Activated CD4-positive, alpha-beta T cell treated with anti-CD3 and anti-CD28 coated beads, Interleukin-2, amount 50 U/mL, for 16 hours (primary cell): ENCODE results near the gene PRR7.
"Not testable (repeated sequence)": the region's sequence is repeated elsewhere in the genome, so short reads cannot be mapped to it uniquely, and the experiment has no call there.

Source experiments
- DNase-seq: peaks from one replicate; pipeline ENCODE4 v3.0.0-alpha.2; 2020

PRR7 gene, protein sequence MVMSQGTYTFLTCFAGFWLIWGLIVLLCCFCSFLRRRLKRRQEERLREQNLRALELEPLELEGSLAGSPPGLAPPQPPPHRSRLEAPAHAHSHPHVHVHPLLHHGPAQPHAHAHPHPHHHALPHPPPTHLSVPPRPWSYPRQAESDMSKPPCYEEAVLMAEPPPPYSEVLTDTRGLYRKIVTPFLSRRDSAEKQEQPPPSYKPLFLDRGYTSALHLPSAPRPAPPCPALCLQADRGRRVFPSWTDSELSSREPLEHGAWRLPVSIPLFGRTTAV

GRCh38 chr5:177446200-177447065, at the start of gene PRR7:
Gene PRR7, plus strand, starts transcription at chr5:177446814. Its CDS starts 8,254 bp downstream, at chr5:177455068.
- peak; percentile 72 for DNase-seq

DNA sequence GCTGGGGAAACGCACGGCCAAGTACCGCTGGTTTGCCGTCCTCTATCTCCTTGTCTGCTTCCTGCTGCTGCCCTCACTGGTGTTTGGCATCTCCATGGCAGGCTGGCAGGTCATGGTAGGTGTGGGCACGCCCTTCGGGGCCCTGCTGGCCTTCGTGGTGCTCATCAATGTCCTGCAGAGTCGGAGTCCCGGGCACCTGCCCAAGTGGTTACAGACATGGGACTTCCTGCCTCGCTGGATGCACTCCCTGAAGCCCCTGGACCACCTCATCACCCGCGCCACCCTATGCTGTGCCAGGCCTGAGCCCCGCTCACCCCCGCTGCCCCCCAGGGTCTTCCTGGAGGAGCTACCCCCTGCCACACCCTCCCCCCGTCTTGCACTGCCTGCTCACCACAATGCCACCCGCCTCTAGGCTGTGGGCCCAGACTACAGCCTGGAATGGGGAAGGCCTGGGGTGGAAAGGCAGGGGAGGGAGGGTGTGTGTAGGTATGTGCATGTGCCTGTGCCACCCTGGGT, 48.7 kb upstream of the PRR7 start:
- no peak for DNase-seq

GRCh38 chr5:177399997-177400868, 46.4 kb upstream of the PRR7 start, which contains the start of gene PFN3:
Gene PFN3, minus strand, starts transcription at chr5:177400661. Its CDS starts 85 bp downstream, at chr5:177400576.
- no peak for DNase-seq

- DNase-seq: peak; percentile 68
Measured at GRCh38 chr5:177402271-177403043, 44.2 kb upstream of the PRR7 start.

- DNase-seq: peak; percentile 38
Measured at GRCh38 chr5:177403102-177403791, 43.4 kb upstream of the PRR7 start.

GRCh38 chr5:177403792-177404640, 42.6 kb upstream of the PRR7 start:
- peak; percentile 84 for DNase-seq

GRCh38 chr5:177404641-177405179, 41.9 kb upstream of the PRR7 start:
- DNase-seq: no peak

- DNase-seq: no peak
Measured at GRCh38 chr5:177405312-177405711, 41.3 kb upstream of the PRR7 start.

DNA sequence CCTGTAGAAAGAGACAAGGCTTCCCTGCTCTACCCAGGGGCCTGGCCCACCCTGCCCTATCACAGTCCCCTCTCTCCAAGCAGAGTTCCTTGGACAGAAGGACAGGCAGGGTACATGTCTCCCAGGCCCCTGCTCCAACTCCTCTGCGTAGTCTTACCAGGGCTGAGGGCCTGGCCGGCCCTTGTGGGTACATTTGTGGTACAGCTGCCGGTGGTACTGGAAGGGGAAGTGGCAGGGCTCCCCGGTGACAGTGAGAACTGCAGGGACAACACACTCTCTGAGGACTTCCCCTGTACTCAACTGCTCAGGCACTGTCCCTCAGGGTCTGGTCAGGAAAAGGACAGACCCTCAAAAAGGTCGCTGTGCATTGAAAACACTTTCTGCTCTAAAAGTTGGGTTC, 40.8 kb upstream of the PRR7 start:
- DNase-seq: no peak

GRCh38 chr5:177409043-177409801, 37.4 kb upstream of the PRR7 start, which contains the start of gene F12:
Gene F12, minus strand, starts transcription at chr5:177409564. Its CDS starts 37 bp downstream, at chr5:177409527.
- no peak for DNase-seq

- no peak for DNase-seq
Measured at GRCh38 chr5:177410575-177410974, 36.0 kb upstream of the PRR7 start.

DNA sequence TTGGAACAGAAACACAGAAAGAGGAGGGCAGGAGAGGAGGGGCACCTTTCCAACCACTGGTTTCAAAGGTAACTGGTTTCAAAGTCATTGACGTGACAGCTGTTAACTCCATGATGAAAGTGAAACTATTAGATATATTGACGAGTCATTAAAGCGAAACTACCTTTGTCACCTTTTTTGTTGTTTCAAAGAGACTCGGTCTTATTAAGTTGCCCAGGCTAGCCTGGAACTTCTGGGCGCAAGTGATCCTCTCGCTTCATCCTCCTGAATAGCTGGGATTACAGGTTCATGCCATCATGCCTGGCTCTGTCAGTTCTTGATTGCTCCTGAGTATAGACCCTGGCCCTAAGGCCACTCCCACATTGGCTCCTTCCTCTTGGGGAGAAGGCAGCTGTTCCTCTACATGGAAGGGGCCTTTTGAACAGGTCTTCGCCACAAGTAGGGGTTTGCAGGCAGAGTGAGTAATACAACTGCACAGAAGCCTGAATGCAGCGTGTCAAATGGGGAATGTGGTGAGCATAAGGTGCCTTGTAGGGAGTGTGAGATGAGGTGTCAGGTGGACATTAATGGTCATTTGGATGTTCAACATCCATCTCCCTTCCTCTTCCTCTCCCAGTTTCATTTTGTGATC, 33.9 kb upstream of the PRR7 start:
- no peak for DNase-seq

GRCh38 chr5:177414481-177414880, 32.1 kb upstream of the PRR7 start:
- DNase-seq: no peak

GRCh38 chr5:177417081-177417480, 29.5 kb upstream of the PRR7 start:
- DNase-seq: not testable (repeated sequence)

DNA sequence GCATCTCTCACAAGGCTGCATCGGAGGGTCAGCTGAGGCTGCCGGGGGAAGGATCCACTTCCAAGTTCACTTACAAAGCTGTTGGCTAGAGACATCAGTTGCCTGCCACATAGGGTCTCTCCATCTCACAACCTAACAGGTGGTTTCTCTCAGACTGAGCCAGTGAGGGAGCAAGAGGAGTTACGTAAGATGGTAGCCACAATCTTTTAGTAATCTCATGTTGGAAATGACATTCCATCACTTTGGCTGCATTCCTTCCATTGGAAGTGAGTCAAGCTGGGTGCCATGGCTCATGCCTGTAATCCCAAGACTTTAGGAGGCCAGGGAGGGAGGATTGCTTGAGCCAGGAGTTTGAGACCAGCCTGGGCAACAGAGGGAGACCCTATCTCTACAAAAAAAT, 27.6 kb upstream of the PRR7 start:
- no peak for DNase-seq

DNA sequence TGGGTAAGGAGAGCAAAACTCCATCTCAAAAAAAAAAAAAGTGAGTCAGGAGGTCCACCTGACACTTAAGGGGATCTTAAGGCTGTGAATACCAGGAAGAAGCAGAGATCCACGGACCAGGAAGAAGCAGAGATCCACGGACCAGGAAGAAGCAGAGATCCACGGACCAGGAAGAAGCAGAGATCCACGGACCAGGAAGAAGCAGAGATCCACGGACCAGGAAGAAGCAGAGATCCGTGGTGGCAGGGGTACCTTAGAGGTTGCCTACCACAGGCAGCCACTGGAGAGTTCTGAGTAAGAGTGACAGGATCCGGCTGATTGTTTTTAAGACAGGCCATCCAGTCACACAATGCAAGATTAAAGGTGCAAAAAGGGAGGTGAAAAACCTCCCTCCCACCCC, 26.1 kb upstream of the PRR7 start:
- not testable (repeated sequence) for DNase-seq

DNA sequence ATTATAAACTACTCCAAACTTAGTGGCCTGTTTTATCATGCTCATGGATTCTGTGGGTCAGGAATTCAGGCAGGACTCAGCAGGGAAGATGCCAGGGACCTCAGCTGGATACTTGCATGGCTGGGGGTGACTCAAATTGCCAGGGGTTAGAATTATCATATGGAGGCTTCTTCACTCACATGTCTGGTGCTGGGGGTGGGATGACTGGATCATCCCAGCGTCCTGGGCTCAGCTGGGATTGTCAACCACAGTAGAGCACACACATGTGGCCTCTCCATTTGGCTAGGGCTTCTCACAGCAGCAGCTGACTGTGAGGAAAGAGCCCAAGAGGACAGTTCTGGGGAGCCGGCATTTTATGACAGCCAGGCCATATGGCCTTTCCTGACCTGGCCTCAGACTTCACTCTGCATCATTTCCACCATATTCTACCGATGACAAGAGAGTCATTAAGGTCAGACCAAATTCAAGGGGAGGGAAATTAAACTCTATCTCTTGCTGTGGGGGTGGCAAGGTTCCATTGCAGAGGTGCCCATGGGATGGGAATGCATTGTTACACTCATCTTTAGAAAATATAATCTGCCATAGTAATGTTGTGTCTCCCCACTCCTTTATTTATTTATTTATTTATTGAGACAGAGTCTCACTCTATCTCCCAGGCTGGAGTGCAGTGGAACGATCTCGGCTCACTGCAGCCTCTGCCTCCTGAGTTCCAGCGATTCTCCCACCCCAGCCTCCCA, 25.4 kb upstream of the PRR7 start:
- no peak for DNase-seq

GRCh38 chr5:177423671-177424070, 22.9 kb upstream of the PRR7 start:
- DNase-seq: no peak
